Gastrocnemius medialis (tissue), 4 donors: Measurements from ENCODE around the gene MARK2.

ENCODE experiments used
- CTCF ChIP-seq, 5 experiments: fragments of 450-650 bp in 3 of 5; fragments of 200-600 bp in 2 of 5; sonication (generic) in 2 of 5; IDR thresholded peaks in 4 of 5; conservative IDR thresholded peaks in 1 of 5; 1 replicate in 4 of 5; 2 replicates in 1 of 5; pipeline ENCODE4 v1.5.1; 2016 to 2019; ENCODE audit warnings: antibody characterized with exemption in 5 of 5, mild to moderate bottlenecking in 3 of 5, moderate library complexity in 3 of 5
- POLR2A ChIP-seq, 2 donors: fragments of 450-650 bp; IDR thresholded peaks; one replicate each; pipeline ENCODE4 v1.6.1; 2017; ENCODE audit warnings: antibody characterized with exemption in 2 of 2, mild to moderate bottlenecking in 2 of 2, moderate library complexity in 2 of 2

- TF ChIP-seq POLR2A (IDR thresholded peaks at IDR 0.05) (no peak), CTCF (IDR thresholded peaks at IDR 0.05 in 4 of 5, conservative IDR thresholded peaks at IDR 0.05 in 1 of 5) (no peak)
These were observed 57.2 kb downstream of the MARK2 start for GRCh38 chr11:63896071-63896470.
